K562 (cell line): ENCODE measurements around the gene RASGRP4. TPM values are rescaled to one million over a fixed set of nuclear protein-coding genes. Genes with fewer than 3 reads are reported as not detected.

Source experiments
- ARID2 ChIP-seq: fragments of 450-650 bp; IDR thresholded peaks from 2 replicates; pipeline ENCODE4 v1.6.1; 2017; ENCODE audit warnings: antibody characterized with exemption, mild to moderate bottlenecking
- BRF1 ChIP-seq: IDR thresholded peaks from 3 replicates; pipeline ENCODE4 v1.6.1; 2011; ENCODE audit warnings: borderline replicate concordance, mild to moderate bottlenecking; ENCODE audit not compliant: insufficient read length; ENCODE audit errors: extremely low read depth
- CCNT2 ChIP-seq: IDR thresholded peaks from 2 replicates; pipeline ENCODE4 v1.6.1; 2011; ENCODE audit warnings: borderline replicate concordance, low read depth, mild to moderate bottlenecking, moderate library complexity, mixed read lengths, low read length; ENCODE audit not compliant: insufficient read length; ENCODE audit errors: extremely low read depth
- CLOCK ChIP-seq: fragments of 250-450 bp; sonication (Bioruptor Pico); IDR thresholded peaks from 2 replicates; pipeline ENCODE4 v1.4.0; 2020; ENCODE audit warnings: mild to moderate bottlenecking, moderate library complexity, borderline replicate concordance
- FIP1L1 ChIP-seq: fragments of 200-400 bp; formaldehyde crosslinking; IDR thresholded peaks from 2 replicates; pipeline ENCODE4 v1.6.1; 2018; ENCODE audit warnings: mild to moderate bottlenecking, low read depth, low read length; ENCODE audit not compliant: poor library complexity, severe bottlenecking
- HDAC1 ChIP-seq, 2 experiments: fragments of 450-650 bp; IDR thresholded peaks; 2 replicates each; pipeline ENCODE4 v1.6.1; 2016 to 2017; ENCODE audit warnings: inconsistent platforms in 1 of 2, mild to moderate bottlenecking in 1 of 2, moderate library complexity in 1 of 2
- MIER1 ChIP-seq: fragments of 450-650 bp; IDR thresholded peaks from 2 replicates; pipeline ENCODE4 v1.6.1; 2016; ENCODE audit warnings: antibody characterized with exemption, mild to moderate bottlenecking, low read depth
- PHB2 ChIP-seq: fragments of 450-650 bp; IDR thresholded peaks from 2 replicates; pipeline ENCODE4 v1.6.1; 2017; ENCODE audit warnings: low read depth
- SMAD1 ChIP-seq: fragments of 150-350 bp; IDR thresholded peaks from 2 replicates; pipeline ENCODE4 v1.6.1; 2014; ENCODE audit warnings: low read length, low read depth; ENCODE audit not compliant: partially characterized antibody
- SNIP1 ChIP-seq: fragments of 450-650 bp; IDR thresholded peaks from 2 replicates; pipeline ENCODE4 v1.7.1; 2017; ENCODE audit warnings: low read depth, mild to moderate bottlenecking
- SNRNP70 ChIP-seq: fragments of 200-400 bp; formaldehyde crosslinking; optimal IDR thresholded peaks from 2 replicates; pipeline ENCODE3; 2017; ENCODE audit warnings: low read depth, low read length
- SOX6 ChIP-seq: fragments of 450-650 bp; IDR thresholded peaks from 2 replicates; pipeline ENCODE4 v1.6.1; 2014; ENCODE audit warnings: mild to moderate bottlenecking
- TGIF2 ChIP-seq: sonication (generic); formaldehyde crosslinking; IDR thresholded peaks from 2 replicates; pipeline ENCODE4 v1.8.1; 2022; ENCODE audit warnings: mild to moderate bottlenecking, missing genetic modification reagents, moderate library complexity
- ZBTB1 ChIP-seq: sonication (generic); formaldehyde crosslinking; IDR thresholded peaks from 2 replicates; pipeline ENCODE4 v1.8.1; 2023; ENCODE audit warnings: missing genetic modification reagents, low read depth, mild to moderate bottlenecking, borderline replicate concordance
- ZNF274 ChIP-seq: IDR thresholded peaks from 2 replicates; pipeline ENCODE4 v1.6.1; 2011; ENCODE audit warnings: low read depth, mild to moderate bottlenecking, low read length, moderate library complexity, borderline replicate concordance
- ZNF384 ChIP-seq: IDR thresholded peaks from 2 replicates; pipeline ENCODE4 v1.6.1; 2012; ENCODE audit warnings: low read depth, low read length, improper control_type of control experiment
- ZNF507 ChIP-seq: conservative IDR thresholded peaks from 2 replicates; pipeline ENCODE4 v1.6.1; 2017; ENCODE audit warnings: missing genetic modification characterization, missing compliant biosample characterization
- polyA plus RNA-seq, 8 experiments: library from polyadenylated mRNA; depleted of rRNA in 4 of 8; stranded (reverse) in 5 of 8; unstranded in 3 of 8; fragments of >200 nt; fragmentation: Nextera tagmentation in 2 of 8; fragmentation: Illumina TruSeq in 1 of 8; extraction: Ambion mirVana in 2 of 8; extraction: Trizol in 1 of 8; gene quantifications; 2 replicates each; pipeline versions ENCODE4 v1.2.1 to v1.2.3, GENCODE V29; 2011 to 2014; ENCODE audit warnings: inconsistent platforms in 1 of 8, missing spikeins in 1 of 8
- total RNA-seq, 7 experiments: library from RNA; depleted of rRNA in 6 of 7; stranded (reverse); fragments of >200 nt in 6 of 7; fragmentation: Illumina TruSeq in 2 of 7; extraction: Trizol in 2 of 7; gene quantifications; 2 replicates each; pipeline versions ENCODE4 v1.2.1 to v1.2.3, GENCODE V29; 2011 to 2021; ENCODE audit warnings: low replicate concordance in 1 of 7
- TF ChIP-seq, protein P1 (sequence below), 2 experiments: fragments of 450-650 bp; IDR thresholded peaks; 2 replicates each; pipeline ENCODE4 v1.6.1; 2016
- TF ChIP-seq, protein P2 (sequence below): fragments of 450-650 bp; IDR thresholded peaks from 2 replicates; pipeline ENCODE4 v1.6.1; 2016; ENCODE audit warnings: mild to moderate bottlenecking
- TF ChIP-seq, protein P3 (sequence below): IDR thresholded peaks from 3 replicates; pipeline ENCODE4 v1.6.1; 2011; ENCODE audit warnings: borderline replicate concordance, mild to moderate bottlenecking; ENCODE audit not compliant: insufficient read length, insufficient read depth

RASGRP4 gene
- total and polyA plus RNA-seq, 9 of the 15 experiments (the other 6 are each of a cell fraction or from before 2014, with no cell fraction given), result 0.39 to 4.6 (median 3.8) TPM

DNA sequence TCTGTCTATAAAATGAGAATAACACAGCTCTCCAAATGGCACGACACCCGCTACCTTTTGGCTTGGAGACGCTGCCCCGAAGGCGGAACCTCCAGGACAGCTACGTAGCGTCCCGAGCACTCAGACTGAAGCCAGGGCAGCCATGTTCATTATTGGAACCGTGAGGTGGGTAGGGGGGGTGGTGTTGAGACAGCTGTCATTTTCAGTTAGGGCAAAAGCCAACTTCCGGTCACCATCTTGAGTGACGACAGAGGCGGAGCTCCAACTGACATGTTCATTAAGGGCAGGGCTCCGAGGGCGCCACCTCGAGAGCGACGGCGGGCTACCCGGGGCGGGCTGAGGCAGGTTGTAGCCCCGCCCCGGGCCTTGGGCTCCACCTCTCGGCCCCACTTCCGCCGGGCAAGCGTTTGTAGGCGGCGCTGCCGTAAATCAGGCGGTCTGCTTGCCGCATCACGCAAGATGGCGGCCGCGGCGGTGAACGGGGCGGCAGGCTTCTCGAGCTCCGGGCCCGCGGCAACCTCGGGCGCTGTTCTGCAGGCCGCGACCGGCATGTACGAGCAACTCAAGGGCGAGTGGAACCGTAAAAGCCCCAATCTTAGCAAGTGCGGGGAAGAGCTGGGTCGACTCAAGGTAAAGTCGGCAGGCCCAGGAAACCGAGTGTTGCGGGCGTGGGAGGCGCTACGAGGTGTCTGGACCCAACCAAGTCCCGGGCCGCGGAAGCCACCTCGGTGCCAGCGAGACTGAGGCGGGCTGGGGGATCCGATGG, 51.5 kb downstream of the RASGRP4 start, which contains the start of gene PSMD8 (continued):
- TF ChIP-seq HDAC1 (IDR thresholded peaks at IDR 0.05) (peak in 1 of 2 experiments; percentile 81; a peak in 2 of 4 replicates), FIP1L1 (peak; percentile 31), SNIP1 (no peak), SNRNP70 (no peak), PHB2 (no peak), ZNF384 (no peak), ZNF507 (tag) (no peak), TGIF2 (CRISPR knock-in tag) (peak; percentile 74; the same call in 1 of the 2 replicates), CLOCK (CRISPR knock-in tag) (no peak), BRF1 (no peak), MIER1 (no peak; the same call in 1 of the 2 replicates), SMAD1 (peak; percentile 79), CCNT2 (peak; percentile 94), ZNF274 (no peak), SOX6 (peak; percentile 13; the same call in 1 of the 2 replicates), ZBTB1 (peak; percentile 73; the same call in 1 of the 2 replicates), ARID2 (no peak)
- TF ChIP-seq, protein P1, sequence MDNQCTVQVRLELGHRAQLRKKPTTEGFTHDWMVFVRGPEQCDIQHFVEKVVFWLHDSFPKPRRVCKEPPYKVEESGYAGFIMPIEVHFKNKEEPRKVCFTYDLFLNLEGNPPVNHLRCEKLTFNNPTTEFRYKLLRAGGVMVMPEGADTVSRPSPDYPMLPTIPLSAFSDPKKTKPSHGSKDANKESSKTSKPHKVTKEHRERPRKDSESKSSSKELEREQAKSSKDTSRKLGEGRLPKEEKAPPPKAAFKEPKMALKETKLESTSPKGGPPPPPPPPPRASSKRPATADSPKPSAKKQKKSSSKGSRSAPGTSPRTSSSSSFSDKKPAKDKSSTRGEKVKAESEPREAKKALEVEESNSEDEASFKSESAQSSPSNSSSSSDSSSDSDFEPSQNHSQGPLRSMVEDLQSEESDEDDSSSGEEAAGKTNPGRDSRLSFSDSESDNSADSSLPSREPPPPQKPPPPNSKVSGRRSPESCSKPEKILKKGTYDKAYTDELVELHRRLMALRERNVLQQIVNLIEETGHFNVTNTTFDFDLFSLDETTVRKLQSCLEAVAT (IDR thresholded peaks at IDR 0.05), result peak in 1 of 2 experiments; percentile 73; a peak in 2 of 4 replicates
- TF ChIP-seq, protein P2, sequence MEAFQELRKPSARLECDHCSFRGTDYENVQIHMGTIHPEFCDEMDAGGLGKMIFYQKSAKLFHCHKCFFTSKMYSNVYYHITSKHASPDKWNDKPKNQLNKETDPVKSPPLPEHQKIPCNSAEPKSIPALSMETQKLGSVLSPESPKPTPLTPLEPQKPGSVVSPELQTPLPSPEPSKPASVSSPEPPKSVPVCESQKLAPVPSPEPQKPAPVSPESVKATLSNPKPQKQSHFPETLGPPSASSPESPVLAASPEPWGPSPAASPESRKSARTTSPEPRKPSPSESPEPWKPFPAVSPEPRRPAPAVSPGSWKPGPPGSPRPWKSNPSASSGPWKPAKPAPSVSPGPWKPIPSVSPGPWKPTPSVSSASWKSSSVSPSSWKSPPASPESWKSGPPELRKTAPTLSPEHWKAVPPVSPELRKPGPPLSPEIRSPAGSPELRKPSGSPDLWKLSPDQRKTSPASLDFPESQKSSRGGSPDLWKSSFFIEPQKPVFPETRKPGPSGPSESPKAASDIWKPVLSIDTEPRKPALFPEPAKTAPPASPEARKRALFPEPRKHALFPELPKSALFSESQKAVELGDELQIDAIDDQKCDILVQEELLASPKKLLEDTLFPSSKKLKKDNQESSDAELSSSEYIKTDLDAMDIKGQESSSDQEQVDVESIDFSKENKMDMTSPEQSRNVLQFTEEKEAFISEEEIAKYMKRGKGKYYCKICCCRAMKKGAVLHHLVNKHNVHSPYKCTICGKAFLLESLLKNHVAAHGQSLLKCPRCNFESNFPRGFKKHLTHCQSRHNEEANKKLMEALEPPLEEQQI, result no peak; the same call in 1 of the 2 replicates
- TF ChIP-seq, protein P3, sequence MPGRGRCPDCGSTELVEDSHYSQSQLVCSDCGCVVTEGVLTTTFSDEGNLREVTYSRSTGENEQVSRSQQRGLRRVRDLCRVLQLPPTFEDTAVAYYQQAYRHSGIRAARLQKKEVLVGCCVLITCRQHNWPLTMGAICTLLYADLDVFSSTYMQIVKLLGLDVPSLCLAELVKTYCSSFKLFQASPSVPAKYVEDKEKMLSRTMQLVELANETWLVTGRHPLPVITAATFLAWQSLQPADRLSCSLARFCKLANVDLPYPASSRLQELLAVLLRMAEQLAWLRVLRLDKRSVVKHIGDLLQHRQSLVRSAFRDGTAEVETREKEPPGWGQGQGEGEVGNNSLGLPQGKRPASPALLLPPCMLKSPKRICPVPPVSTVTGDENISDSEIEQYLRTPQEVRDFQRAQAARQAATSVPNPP, result no peak
